ENCODE results near the gene YRDC.

Gene YRDC

GRCh38 chr1:37764888-37765441 is 43.0 kb downstream of the YRDC start, which contains the start of gene EPHA10:
TSS of gene EPHA10 (minus strand) at chr1:37765120. CDS start at chr1:37765066, 54 bp downstream.
- DNase-seq: no peak

GRCh38 chr1:37764414-37764825 is 43.6 kb downstream of the YRDC start:
- DNase-seq: no peak

GRCh38 chr1:37763791-37764413 is 44.1 kb downstream of the YRDC start:
- no peak for DNase-seq

- no peak for DNase-seq
These were observed 45.5 kb downstream of the YRDC start for GRCh38 chr1:37762516-37762915.

- no peak for DNase-seq
These were observed 46.5 kb downstream of the YRDC start for GRCh38 chr1:37761416-37762095.

GRCh38 chr1:37759451-37759850 is 48.6 kb downstream of the YRDC start:
- no peak for DNase-seq

GRCh38 chr1:37755951-37756560 is 52.0 kb downstream of the YRDC start:
- DNase-seq: no peak

GRCh38 chr1:37755290-37755689 is 52.7 kb downstream of the YRDC start:
- no peak for DNase-seq

- DNase-seq: no peak
These were observed 54.3 kb downstream of the YRDC start for GRCh38 chr1:37753473-37754321.

All from activated CD4-positive, CD25-positive, alpha-beta regulatory T cell (primary cell).